ENCODE measurements around the gene PTPRG. TPM values are rescaled to one million over a fixed set of nuclear protein-coding genes. Genes with fewer than 3 reads are reported as not detected.
A peak's percentile ranks its signal among the peaks of the same experiment; 100 is the strongest.

The PTPRG gene
- total RNA-seq, 1 donor from 2014 or later: 25.2 TPM

GRCh38 chr3:62325896-62326295, 764.5 kb downstream of the PTPRG start:
- Histone ChIP-seq H3K4me3 (ENCODE audit: low read depth, low read length) (no peak overlapping the region), H3K36me3 (ENCODE audit: control insufficient read depth, insufficient read depth, low read length) (no peaks in the 10 kb centered on the region), H3K27me3 (ENCODE audit: control insufficient read depth, insufficient read depth, low read length) (no peaks in the 10 kb centered on the region)
- TF ChIP-seq CTCF (IDR thresholded peaks at IDR 0.05; ENCODE audit: insufficient read depth, low read length, poor library complexity, severe bottlenecking): no peak
- DNase-seq (ENCODE audit: low read depth): no peak

GRCh38 chr3:62329971-62330370, 768.6 kb downstream of the PTPRG start:
- Histone ChIP-seq H3K4me3 (ENCODE audit: low read depth, low read length) (no peak overlapping the region), H3K36me3 (ENCODE audit: control insufficient read depth, insufficient read depth, low read length) (no peaks in the 10 kb centered on the region), H3K27me3 (ENCODE audit: control insufficient read depth, insufficient read depth, low read length) (no peaks in the 10 kb centered on the region)
- no peak for DNase-seq (ENCODE audit: low read depth)
- TF ChIP-seq CTCF (IDR thresholded peaks at IDR 0.05; ENCODE audit: insufficient read depth, low read length, poor library complexity, severe bottlenecking): no peak

GRCh38 chr3:62332017-62332416, 770.6 kb downstream of the PTPRG start:
- H3K4me3 ChIP-seq (ENCODE audit: low read depth, low read length): no peak overlapping the region
- H3K36me3 ChIP-seq (ENCODE audit: control insufficient read depth, insufficient read depth, low read length): no peaks in the 10 kb centered on the region
- DNase-seq (ENCODE audit: low read depth): no peak
- H3K27me3 ChIP-seq (ENCODE audit: control insufficient read depth, insufficient read depth, low read length): no peaks in the 10 kb centered on the region
- no peak for TF ChIP-seq CTCF (IDR thresholded peaks at IDR 0.05; ENCODE audit: insufficient read depth, low read length, poor library complexity, severe bottlenecking)

- H3K27me3 ChIP-seq (ENCODE audit: control insufficient read depth, insufficient read depth, low read length): no peaks in the 10 kb centered on the region
- no peaks in the 10 kb centered on the region for H3K36me3 ChIP-seq (ENCODE audit: control insufficient read depth, insufficient read depth, low read length)
- no peak for DNase-seq (ENCODE audit: low read depth)
- no peak overlapping the region for H3K4me3 ChIP-seq (ENCODE audit: low read depth, low read length)
- peak; percentile 41 for TF ChIP-seq CTCF (IDR thresholded peaks at IDR 0.05; ENCODE audit: insufficient read depth, low read length, poor library complexity, severe bottlenecking)
These were observed 771.5 kb downstream of the PTPRG start for GRCh38 chr3:62332835-62333244.

GRCh38 chr3:62335196-62335595, 773.8 kb downstream of the PTPRG start:
- DNase-seq (ENCODE audit: low read depth): no peak
- Histone ChIP-seq H3K4me3 (ENCODE audit: low read depth, low read length) (no peak overlapping the region), H3K27me3 (ENCODE audit: control insufficient read depth, insufficient read depth, low read length) (no peaks in the 10 kb centered on the region), H3K36me3 (ENCODE audit: control insufficient read depth, insufficient read depth, low read length) (no peaks in the 10 kb centered on the region)
- TF ChIP-seq CTCF (IDR thresholded peaks at IDR 0.05; ENCODE audit: insufficient read depth, low read length, poor library complexity, severe bottlenecking): no peak

GRCh38 chr3:62343755-62344154, 782.4 kb downstream of the PTPRG start:
- H3K4me3 ChIP-seq (ENCODE audit: low read depth, low read length): no peak overlapping the region
- no peaks in the 10 kb centered on the region for H3K27me3 ChIP-seq (ENCODE audit: control insufficient read depth, insufficient read depth, low read length)
- no peaks in the 10 kb centered on the region for H3K36me3 ChIP-seq (ENCODE audit: control insufficient read depth, insufficient read depth, low read length)
- TF ChIP-seq CTCF (IDR thresholded peaks at IDR 0.05; ENCODE audit: insufficient read depth, low read length, poor library complexity, severe bottlenecking): no peak
- DNase-seq (ENCODE audit: low read depth): no peak
